Measurements from ENCODE around the gene FMN2. TPM values are rescaled to one million over a fixed set of nuclear protein-coding genes. Genes with fewer than 3 reads are reported as not detected.

FMN2 gene
- total RNA-seq, 2 experiments from 2014 or later, result not detected

- H3K27me3 Mint-ChIP-seq, result no peaks in the 10 kb centered on the region
- H3K27ac Mint-ChIP-seq, result no peak overlapping the region
- H3K36me3 Mint-ChIP-seq, result no peaks in the 10 kb centered on the region
- DNase-seq, result no peak
- CTCF ChIA-PET, result no interaction called here
- no peaks in the 10 kb centered on the region for H3K4me1 Mint-ChIP-seq
- peaks cover 3% of the 10 kb centered on the region for H3K9me3 Mint-ChIP-seq (ENCODE audit: low read depth)
- ATAC-seq, result no peak
- H3K4me3 Mint-ChIP-seq, result no peak overlapping the region
Measured at GRCh38 chr1:240524356-240525069, 432.8 kb downstream of the FMN2 start.

Measured in activated CD8-positive, alpha-beta memory T cell treated with anti-CD3 and anti-CD28 coated beads, Interleukin-2, amount 10 ng/mL, durations not matched to agents 7 days and 5 days (primary cell).